ENCODE results near the gene SORBS1. TPM values are rescaled to one million over a fixed set of nuclear protein-coding genes. Genes with fewer than 3 reads are reported as not detected.

The SORBS1 gene
- total RNA-seq, 1 donor from 2014 or later: 30.7 TPM

DNA sequence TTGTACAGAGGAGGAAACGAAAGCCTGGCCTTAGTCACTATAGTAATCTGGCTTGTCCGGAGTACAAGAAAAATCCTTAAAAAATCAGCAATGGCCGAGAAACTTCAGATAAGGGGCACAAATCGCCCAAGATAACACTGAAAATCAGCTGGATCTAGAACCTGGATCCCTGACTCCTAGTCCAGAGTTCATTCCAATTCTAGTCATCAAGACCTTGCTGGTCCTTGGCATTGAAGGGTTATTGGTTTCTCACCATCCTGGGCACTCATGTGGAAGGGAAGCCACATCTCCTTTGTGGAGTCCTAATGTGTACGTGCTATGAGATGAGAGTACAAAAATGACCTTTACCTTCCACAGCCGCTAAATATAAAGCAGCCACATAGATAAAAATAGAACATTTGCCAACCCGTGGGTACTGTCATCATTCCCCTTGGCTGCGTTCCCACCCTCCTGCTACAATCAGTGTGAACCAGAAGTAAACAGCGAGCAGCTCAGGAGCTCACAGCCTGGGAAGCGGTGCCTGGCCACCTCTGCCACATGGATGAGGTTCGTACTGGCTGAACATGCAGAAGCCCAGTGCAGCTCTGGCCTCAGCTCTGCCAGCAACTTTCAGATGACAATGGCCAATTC is 154.4 kb downstream of the SORBS1 start:
- DNase-seq (ENCODE audit: low spot score, unreplicated experiment): no peak
- H3K4me1 Mint-ChIP-seq (ENCODE audit: low read depth): no peaks in the 10 kb centered on the region

DNA sequence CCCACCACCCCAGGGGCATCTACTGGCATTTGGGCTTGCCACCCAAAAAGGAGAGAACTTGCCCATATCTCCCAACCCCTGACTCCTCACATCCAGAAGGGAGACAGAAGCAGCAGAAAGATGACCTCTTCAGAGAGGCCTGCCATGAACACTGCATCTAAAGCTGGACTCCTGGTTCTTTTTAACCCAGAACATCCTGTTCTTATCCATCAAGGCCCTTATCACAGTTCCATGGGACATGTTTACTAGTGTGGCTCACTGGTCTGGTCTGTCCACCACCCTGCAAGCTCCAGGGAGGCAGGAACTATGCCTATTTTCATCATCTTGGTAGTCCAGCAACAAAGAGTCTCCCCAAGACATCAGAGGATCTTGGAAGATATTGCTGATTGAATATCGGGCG is 155.5 kb downstream of the SORBS1 start:
- no peaks in the 10 kb centered on the region for H3K4me1 Mint-ChIP-seq (ENCODE audit: low read depth)
- TF ChIP-seq, protein P1, sequence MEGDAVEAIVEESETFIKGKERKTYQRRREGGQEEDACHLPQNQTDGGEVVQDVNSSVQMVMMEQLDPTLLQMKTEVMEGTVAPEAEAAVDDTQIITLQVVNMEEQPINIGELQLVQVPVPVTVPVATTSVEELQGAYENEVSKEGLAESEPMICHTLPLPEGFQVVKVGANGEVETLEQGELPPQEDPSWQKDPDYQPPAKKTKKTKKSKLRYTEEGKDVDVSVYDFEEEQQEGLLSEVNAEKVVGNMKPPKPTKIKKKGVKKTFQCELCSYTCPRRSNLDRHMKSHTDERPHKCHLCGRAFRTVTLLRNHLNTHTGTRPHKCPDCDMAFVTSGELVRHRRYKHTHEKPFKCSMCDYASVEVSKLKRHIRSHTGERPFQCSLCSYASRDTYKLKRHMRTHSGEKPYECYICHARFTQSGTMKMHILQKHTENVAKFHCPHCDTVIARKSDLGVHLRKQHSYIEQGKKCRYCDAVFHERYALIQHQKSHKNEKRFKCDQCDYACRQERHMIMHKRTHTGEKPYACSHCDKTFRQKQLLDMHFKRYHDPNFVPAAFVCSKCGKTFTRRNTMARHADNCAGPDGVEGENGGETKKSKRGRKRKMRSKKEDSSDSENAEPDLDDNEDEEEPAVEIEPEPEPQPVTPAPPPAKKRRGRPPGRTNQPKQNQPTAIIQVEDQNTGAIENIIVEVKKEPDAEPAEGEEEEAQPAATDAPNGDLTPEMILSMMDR (IDR thresholded peaks at IDR 0.05; ENCODE audit: unreplicated experiment): no peak

More for the DNA sequence above, 154.4 kb downstream of the SORBS1 start:
- Mint-ChIP-seq H3K27me3 (no peaks in the 10 kb centered on the region), H3K9me3 (ENCODE audit: low read depth) (no peaks in the 10 kb centered on the region), H3K27ac (no peak overlapping the region), H3K36me3 (ENCODE audit: insufficient read depth) (peaks cover 4% of the 10 kb centered on the region), H3K4me3 (ENCODE audit: low read depth) (no peak overlapping the region)
- TF ChIP-seq, protein P1 (IDR thresholded peaks at IDR 0.05; ENCODE audit: unreplicated experiment): no peak

DNA sequence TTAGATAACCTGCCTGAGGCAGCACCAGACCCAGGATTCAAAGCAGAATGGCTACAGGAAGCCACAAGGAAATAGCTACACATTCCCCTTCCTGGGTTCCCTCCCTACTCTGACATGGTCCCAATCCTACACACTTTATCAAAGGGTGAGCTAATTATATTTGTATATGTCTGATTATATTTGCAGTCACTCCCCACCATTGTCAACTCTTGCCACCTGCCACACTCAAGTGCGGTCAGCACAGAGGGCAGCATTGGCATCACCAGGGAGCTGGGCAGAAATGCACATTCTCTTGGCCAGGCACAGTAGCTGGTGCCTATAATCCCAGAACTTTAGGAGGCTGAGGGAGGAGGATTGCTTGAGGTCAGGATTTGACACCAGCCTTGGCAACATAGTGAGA is 156.3 kb downstream of the SORBS1 start:
- H3K27ac Mint-ChIP-seq: no peak overlapping the region
- DNase-seq (ENCODE audit: low spot score, unreplicated experiment): no peak
- H3K27me3 Mint-ChIP-seq: no peaks in the 10 kb centered on the region
- peaks cover 6% of the 10 kb centered on the region for H3K36me3 Mint-ChIP-seq (ENCODE audit: insufficient read depth)
- TF ChIP-seq, protein P1 (IDR thresholded peaks at IDR 0.05; ENCODE audit: unreplicated experiment): no peak
- H3K4me1 Mint-ChIP-seq (ENCODE audit: low read depth): no peaks in the 10 kb centered on the region
- no peaks in the 10 kb centered on the region for H3K9me3 Mint-ChIP-seq (ENCODE audit: low read depth)
- H3K4me3 Mint-ChIP-seq (ENCODE audit: low read depth): no peak overlapping the region

More for the DNA sequence above, 155.5 kb downstream of the SORBS1 start:
- no peak for DNase-seq (ENCODE audit: low spot score, unreplicated experiment)
- Mint-ChIP-seq H3K27ac (no peak overlapping the region), H3K9me3 (ENCODE audit: low read depth) (no peaks in the 10 kb centered on the region), H3K27me3 (no peaks in the 10 kb centered on the region), H3K36me3 (ENCODE audit: insufficient read depth) (peaks cover 6% of the 10 kb centered on the region), H3K4me3 (ENCODE audit: low read depth) (no peak overlapping the region)

DNA sequence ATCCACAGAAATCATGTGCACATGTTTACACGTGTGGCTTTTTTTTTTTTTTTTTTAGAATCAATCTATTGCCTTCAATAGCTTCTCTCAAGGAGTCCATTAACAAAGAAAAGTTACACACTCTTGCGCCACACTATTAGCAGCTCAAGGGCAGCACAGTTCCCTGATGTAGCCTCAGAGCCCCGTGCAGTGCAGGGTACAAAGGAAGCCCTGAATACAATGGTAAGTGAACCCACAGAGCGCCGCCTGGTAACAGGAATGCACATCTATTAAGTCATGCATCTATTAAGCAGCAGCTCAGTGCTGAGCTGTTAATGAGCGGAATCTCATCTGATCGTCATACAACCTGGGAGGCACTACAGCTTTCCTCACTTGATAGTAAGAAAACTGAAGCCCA is 156.7 kb downstream of the SORBS1 start:
- Mint-ChIP-seq H3K36me3 (ENCODE audit: insufficient read depth) (peaks cover 6% of the 10 kb centered on the region), H3K4me1 (ENCODE audit: low read depth) (no peaks in the 10 kb centered on the region), H3K27ac (no peak overlapping the region), H3K4me3 (ENCODE audit: low read depth) (no peak overlapping the region), H3K27me3 (no peaks in the 10 kb centered on the region), H3K9me3 (ENCODE audit: low read depth) (no peaks in the 10 kb centered on the region)
- TF ChIP-seq, protein P1 (IDR thresholded peaks at IDR 0.05; ENCODE audit: unreplicated experiment): no peak
- DNase-seq (ENCODE audit: low spot score, unreplicated experiment): no peak

DNA sequence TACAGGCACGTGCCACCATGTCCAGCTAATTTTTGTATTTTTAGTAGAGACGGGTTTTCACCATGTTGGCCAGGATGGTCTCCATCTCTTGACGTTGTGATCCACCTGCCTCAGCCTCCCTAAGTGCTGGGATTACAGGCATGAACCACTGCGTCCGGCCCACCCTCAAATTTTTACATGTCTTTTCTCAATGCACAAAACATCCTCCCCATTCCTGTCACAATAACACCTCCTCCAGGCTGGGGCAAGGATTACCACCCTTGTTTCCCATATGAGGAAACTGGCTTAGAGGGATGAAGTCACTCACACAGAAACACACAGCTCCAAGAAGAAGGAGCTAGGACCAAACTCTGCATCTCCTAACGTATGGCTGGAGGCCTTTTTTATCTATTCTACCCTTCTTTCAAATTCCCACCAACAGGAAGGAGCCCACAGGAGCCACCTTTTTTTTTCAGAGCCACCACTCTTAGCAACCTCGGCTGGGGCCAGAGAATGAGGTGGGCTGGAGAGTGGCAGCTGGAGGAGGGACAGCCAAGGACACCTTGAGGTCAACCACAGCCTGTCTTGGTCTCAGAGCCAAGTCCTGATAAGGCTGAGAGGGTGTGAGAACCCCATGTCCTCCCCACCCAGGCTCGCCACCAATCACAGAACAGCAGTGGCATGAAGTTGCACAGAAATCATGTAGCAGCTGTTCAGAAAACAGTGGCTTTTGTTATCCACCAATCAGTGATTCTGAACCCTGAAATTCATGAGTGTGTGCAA is 157.3 kb downstream of the SORBS1 start:
- Mint-ChIP-seq H3K9me3 (ENCODE audit: low read depth) (no peaks in the 10 kb centered on the region), H3K36me3 (ENCODE audit: insufficient read depth) (peaks cover 6% of the 10 kb centered on the region), H3K27ac (no peak overlapping the region), H3K4me3 (ENCODE audit: low read depth) (no peak overlapping the region), H3K4me1 (ENCODE audit: low read depth) (no peaks in the 10 kb centered on the region), H3K27me3 (no peaks in the 10 kb centered on the region)
- TF ChIP-seq, protein P1 (IDR thresholded peaks at IDR 0.05; ENCODE audit: unreplicated experiment): no peak
- no peak for DNase-seq (ENCODE audit: low spot score, unreplicated experiment)

Data from progenitor cell of endocrine pancreas (in vitro differentiated cells).